ENCODE results near the gene THBS3. TPM values are rescaled to one million over a fixed set of nuclear protein-coding genes. Genes with fewer than 3 reads are reported as not detected.
"Not testable (repeated sequence)": the region's sequence is repeated elsewhere in the genome, so short reads cannot be mapped to it uniquely, and the experiment has no call there.

The THBS3 gene
- total and polyA plus RNA-seq, 11 donors: 2.7 to 22.2 (median 5.5) TPM

GRCh38 chr1:155232001-155232978 is 24.6 kb upstream of the THBS3 start:
- H3K4me1 ChIP-seq: peaks cover 0 to 23% (median 5%) of the 10 kb centered on the region in 12 donors
- peaks cover 0 to 19% (median 14%) of the 10 kb centered on the region in 9 donors for H3K36me3 ChIP-seq
- intact Hi-C loops (cut with DNase I); H3K9me3 ChIP-seq; ATAC-seq; H3K27me3 ChIP-seq; H3K4me3 ChIP-seq: not testable (repeated sequence)
- DNase-seq: peak in 2 of 5 donors; percentile 63 to 72
- peak overlapping the region in 5 of 12 donors; percentile 30 to 66 (median 58) for H3K27ac ChIP-seq
- WGBS, 4 donors: 60 to 67% (median 61%) methylated on average over 13 of the region's 13 CpGs

- Histone ChIP-seq H3K4me1 (peaks cover 0 to 30% (median 13%) of the 10 kb centered on the region in 12 donors), H3K27ac (peak overlapping the region in 1 of 12 donors; percentile 66)
- H3K36me3 ChIP-seq; H3K27me3 ChIP-seq; H3K4me3 ChIP-seq; intact Hi-C loops (cut with DNase I); H3K9me3 ChIP-seq; DNase-seq; ATAC-seq: not testable (repeated sequence)
- 51 to 83% (median 67%) methylated on average over 3 of the region's 3 CpGs for WGBS, 4 donors
Measured at GRCh38 chr1:155231302-155231701, 23.6 kb upstream of the THBS3 start.

GRCh38 chr1:155228096-155228427 is 20.4 kb upstream of the THBS3 start:
- TF ChIP-seq POLR2A (IDR thresholded peaks at IDR 0.05) (no peak), CTCF (IDR thresholded peaks at IDR 0.05) (no peak)
- 51 to 59% (median 55%) methylated on average over 9 of the region's 9 CpGs for WGBS, 4 donors
- intact Hi-C loops (cut with DNase I): loop anchor here in 6 of 10 donors (5.0 to 10.0 kb wide), 2 partner anchors 51 to 53 kb away; partner anchors contain the start of genes KRTCAP2 (in 2 of the 6) and TRIM46 (in 2 of the 6)
- no peak for DNase-seq
- no peaks in the 10 kb centered on the region for H3K36me3 ChIP-seq
- ATAC-seq: no peak
- H3K4me1 ChIP-seq: peaks cover 0 to 48% (median 17%) of the 10 kb centered on the region in 12 donors
- peak overlapping the region in 11 of 12 donors; percentile 79 to 96 (median 89) for H3K27ac ChIP-seq
- H3K4me3 ChIP-seq: peak overlapping the region; percentile 22 to 77 (median 62)
- H3K9me3 ChIP-seq: no peaks in the 10 kb centered on the region
- H3K27me3 ChIP-seq: no peaks in the 10 kb centered on the region

GRCh38 chr1:155227261-155228095 is 19.8 kb upstream of the THBS3 start:
- no peaks in the 10 kb centered on the region for H3K36me3 ChIP-seq
- intact Hi-C loops (cut with DNase I): loop anchor here in 8 of 10 donors (2.0 to 10.0 kb wide), 4 partner anchors 19 to 53 kb away; partner anchors contain the start of genes KRTCAP2 (in 2 of the 8), MTX1 (in 2 of the 8) and TRIM46 (in 2 of the 8)
- DNase-seq (peak; percentile 98 to 99 (median 99)), ATAC-seq (peak; percentile 99)
- WGBS, 4 donors: 0 to 2% (median 1%) methylated on average over 30 to 42 of the region's 42 CpGs
- H3K27me3 ChIP-seq: no peaks in the 10 kb centered on the region
- peak overlapping the region; percentile 42 to 96 (median 88) for H3K27ac ChIP-seq
- TF ChIP-seq POLR2A (IDR thresholded peaks at IDR 0.05) (peak in 1 of 2 donors; percentile 81), CTCF (IDR thresholded peaks at IDR 0.05) (no peak)
- H3K4me1 ChIP-seq: peaks cover 0 to 54% (median 17%) of the 10 kb centered on the region in 12 donors
- peak overlapping the region; percentile 22 to 77 (median 62) for H3K4me3 ChIP-seq
- no peaks in the 10 kb centered on the region for H3K9me3 ChIP-seq
